CD14-positive monocyte (primary cell): Measurements from ENCODE around the gene TCF25. TPM values are rescaled to one million over a fixed set of nuclear protein-coding genes. Genes with fewer than 3 reads are reported as not detected.

Experiments used
- DNase-seq, 3 donors: peaks; one replicate each; pipeline ENCODE4 v3.0.0-alpha.2; 2011 to 2022
- H2AFZ ChIP-seq: 2 replicates; pipeline ENCODE4 v1.6.0; 2012; ENCODE audit warnings: mild to moderate bottlenecking, low read depth, low read length, inconsistent platforms; ENCODE audit not compliant: insufficient read depth, poor library complexity, severe bottlenecking
- H3K27ac ChIP-seq, 2 donors: 1 replicate in 1 of 2; 2 replicates in 1 of 2; pipeline ENCODE4 v1.5.1; 2012 to 2013; ENCODE audit warnings: low read length in 2 of 2, control low read depth in 1 of 2, inconsistent platforms in 1 of 2, low read depth in 1 of 2, mild to moderate bottlenecking in 1 of 2
- H3K27me3 ChIP-seq, 2 donors: one replicate each; pipeline versions ENCODE4 v1.6.0 to v1.6.1; 2011 to 2013; ENCODE audit warnings: low read length in 2 of 2; ENCODE audit not compliant: control insufficient read depth in 2 of 2, insufficient read depth in 2 of 2
- H3K36me3 ChIP-seq, 2 donors: replicated peaks in 1 of 2; 1 replicate in 1 of 2; 2 replicates in 1 of 2; pipeline versions ENCODE4 v1.5.1 to v1.6.1; 2012 to 2013; ENCODE audit warnings: low read length in 2 of 2, control low read depth in 1 of 2, inconsistent platforms in 1 of 2, mild to moderate bottlenecking in 1 of 2; ENCODE audit not compliant: insufficient read depth in 2 of 2, control insufficient read depth in 1 of 2
- H3K4me1 ChIP-seq, 2 donors: 1 replicate in 1 of 2; 2 replicates in 1 of 2; pipeline versions ENCODE4 v1.5.1 to v1.6.1; 2012 to 2013; ENCODE audit warnings: low read length in 2 of 2, control low read depth in 1 of 2, inconsistent platforms in 1 of 2, mild to moderate bottlenecking in 1 of 2, moderate library complexity in 1 of 2; ENCODE audit not compliant: insufficient read depth in 2 of 2, control insufficient read depth in 1 of 2
- H3K4me2 ChIP-seq: replicated peaks from 2 replicates; pipeline ENCODE3; 2012; ENCODE audit warnings: low read length, moderate library complexity, mild to moderate bottlenecking; ENCODE audit not compliant: poor library complexity, severe bottlenecking; ENCODE audit errors: extremely low read depth
- H3K4me3 ChIP-seq, 3 experiments: fragments of 200-600 bp in 1 of 3; sonication (generic) in 1 of 3; replicated peaks in 1 of 3; 1 replicate in 2 of 3; 2 replicates in 1 of 3; pipeline ENCODE4 v1.5.1; 2011 to 2013; ENCODE audit warnings: low read length in 3 of 3, mild to moderate bottlenecking in 3 of 3, control low read depth in 2 of 3, low read depth in 2 of 3, inconsistent platforms in 1 of 3, moderate library complexity in 1 of 3
- H3K79me2 ChIP-seq: 2 replicates; pipeline ENCODE4 v1.6.0; 2012; ENCODE audit warnings: mild to moderate bottlenecking, control low read depth, inconsistent platforms, low read length, moderate library complexity; ENCODE audit not compliant: insufficient read depth
- H3K9ac ChIP-seq: 2 replicates; pipeline ENCODE4 v1.6.0; 2017; ENCODE audit warnings: low read length, mild to moderate bottlenecking; ENCODE audit not compliant: insufficient read depth, poor library complexity, severe bottlenecking
- H3K9me3 ChIP-seq, 2 donors: replicated peaks in 1 of 2; 1 replicate in 1 of 2; 2 replicates in 1 of 2; pipeline versions ENCODE4 v1.5.1 to v1.6.1; 2012 to 2013; ENCODE audit warnings: low read length in 2 of 2, control low read depth in 1 of 2; ENCODE audit not compliant: control insufficient read depth in 1 of 2, insufficient read depth in 1 of 2
- H4K20me1 ChIP-seq: 2 replicates; pipeline ENCODE4 v1.6.0; 2012; ENCODE audit warnings: mild to moderate bottlenecking, low read length, control low read depth, moderate library complexity; ENCODE audit not compliant: insufficient read depth
- H3K27ac Mint-ChIP-seq, 7 donors: one replicate each; pipeline ENCODE4 v1.8.0; 2020; ENCODE audit warnings: mild to moderate bottlenecking in 7 of 7, mixed read lengths in 7 of 7, moderate library complexity in 6 of 7, inconsistent platforms in 2 of 7
- H3K27me3 Mint-ChIP-seq, 3 donors: one replicate each; pipeline ENCODE4 v1.8.0; 2021 to 2022; ENCODE audit warnings: low read depth in 3 of 3, mild to moderate bottlenecking in 3 of 3, mixed read lengths in 3 of 3, moderate library complexity in 3 of 3, inconsistent platforms in 1 of 3
- H3K36me3 Mint-ChIP-seq, 2 donors: one replicate each; pipeline ENCODE4 v1.8.0; 2020; ENCODE audit warnings: mixed read lengths in 2 of 2, inconsistent platforms in 1 of 2, mild to moderate bottlenecking in 1 of 2
- H3K4me1 Mint-ChIP-seq: one replicate; pipeline ENCODE4 v1.8.0; 2020; ENCODE audit warnings: mild to moderate bottlenecking, mixed read lengths
- H3K4me3 Mint-ChIP-seq, 2 donors: one replicate each; pipeline ENCODE4 v1.8.0; 2020; ENCODE audit warnings: mild to moderate bottlenecking in 2 of 2, mixed read lengths in 2 of 2, moderate library complexity in 1 of 2
- H3K9me3 Mint-ChIP-seq, 7 donors: one replicate each; pipeline ENCODE4 v1.8.0; 2020 to 2022; ENCODE audit warnings: mixed read lengths in 7 of 7, mild to moderate bottlenecking in 6 of 7, moderate library complexity in 6 of 7, inconsistent platforms in 2 of 7
- WGBS: methylation state at CpG from one replicate; pipeline ENCODE4 v1.1.5; 2013; ENCODE audit warnings: missing lambda C conversion rate; ENCODE audit not compliant: insufficient coverage; 5-methylcytosine and 5-hydroxymethylcytosine counted together
- intact Hi-C, 2 donors: fragments of 100-400 bp; cut with micrococcal nuclease; formaldehyde crosslinking; loops; one replicate each; pipeline versions ENCODE4 v1.15.0 to v1.15.1; 2023
- polyA plus RNA-seq, 3 donors: library from polyadenylated mRNA; depleted of rRNA in 1 of 3; unstranded in 2 of 3; stranded (reverse) in 1 of 3; fragments of 300-500 nt in 2 of 3; fragments of >200 nt in 1 of 3; fragmentation: Illumina TruSeq in 2 of 3; gene quantifications; 1 replicate in 2 of 3; 2 replicates in 1 of 3; pipeline ENCODE4 v1.2.3, GENCODE V29; 2012 to 2021
- TF ChIP-seq, protein P1 (sequence below): fragments of 200-600 bp; IDR thresholded peaks from one replicate; pipeline ENCODE4 v1.8.0; 2022; ENCODE audit warnings: antibody characterized with exemption, mild to moderate bottlenecking

The TCF25 gene
- polyA plus RNA-seq, 3 donors = 98.0 to 231 (median 114) TPM

- Histone ChIP-seq H3K27me3 (no peaks in the 10 kb centered on the region), H3K4me2 (no peak overlapping the region), H3K4me1 (peaks cover 24 to 29% of the 10 kb centered on the region in 2 donors), H3K27ac (no peak overlapping the region), H3K36me3 (no peaks in the 10 kb centered on the region), H3K4me3 (no peak overlapping the region), H4K20me1 (no peaks in the 10 kb centered on the region), H3K9ac (no peak overlapping the region), H2AFZ (no peak overlapping the region), H3K79me2 (no peaks in the 10 kb centered on the region), H3K9me3 (no peaks in the 10 kb centered on the region)
- Mint-ChIP-seq H3K4me3 (no peak overlapping the region), H3K36me3 (no peaks in the 10 kb centered on the region), H3K4me1 (peaks cover 24% of the 10 kb centered on the region), H3K27ac (no peak overlapping the region), H3K27me3 (peaks cover 6 to 17% (median 13%) of the 10 kb centered on the region in 3 donors), H3K9me3 (peaks cover 0 to 5% (median 0%) of the 10 kb centered on the region in 7 donors)
- TF ChIP-seq, protein P1, sequence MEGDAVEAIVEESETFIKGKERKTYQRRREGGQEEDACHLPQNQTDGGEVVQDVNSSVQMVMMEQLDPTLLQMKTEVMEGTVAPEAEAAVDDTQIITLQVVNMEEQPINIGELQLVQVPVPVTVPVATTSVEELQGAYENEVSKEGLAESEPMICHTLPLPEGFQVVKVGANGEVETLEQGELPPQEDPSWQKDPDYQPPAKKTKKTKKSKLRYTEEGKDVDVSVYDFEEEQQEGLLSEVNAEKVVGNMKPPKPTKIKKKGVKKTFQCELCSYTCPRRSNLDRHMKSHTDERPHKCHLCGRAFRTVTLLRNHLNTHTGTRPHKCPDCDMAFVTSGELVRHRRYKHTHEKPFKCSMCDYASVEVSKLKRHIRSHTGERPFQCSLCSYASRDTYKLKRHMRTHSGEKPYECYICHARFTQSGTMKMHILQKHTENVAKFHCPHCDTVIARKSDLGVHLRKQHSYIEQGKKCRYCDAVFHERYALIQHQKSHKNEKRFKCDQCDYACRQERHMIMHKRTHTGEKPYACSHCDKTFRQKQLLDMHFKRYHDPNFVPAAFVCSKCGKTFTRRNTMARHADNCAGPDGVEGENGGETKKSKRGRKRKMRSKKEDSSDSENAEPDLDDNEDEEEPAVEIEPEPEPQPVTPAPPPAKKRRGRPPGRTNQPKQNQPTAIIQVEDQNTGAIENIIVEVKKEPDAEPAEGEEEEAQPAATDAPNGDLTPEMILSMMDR = no peak
- no peak for DNase-seq
- 91% methylated on average over 23 of the region's 25 CpGs for WGBS
- intact Hi-C loops = no loop called here
Observed at GRCh38 chr16:89858973-89859614, 14.3 kb upstream of the TCF25 start.

GRCh38 chr16:89859615-89860007 lies 13.8 kb upstream of the TCF25 start:
- TF ChIP-seq, protein P1 = no peak
- H3K9me3 Mint-ChIP-seq = peaks cover 0 to 5% (median 0%) of the 10 kb centered on the region in 7 donors
- H3K4me1 ChIP-seq = peaks cover 29 to 34% of the 10 kb centered on the region in 2 donors
- no peaks in the 10 kb centered on the region for H3K36me3 ChIP-seq
- WGBS = 93% methylated on average over 13 of the region's 16 CpGs
- peaks cover 29% of the 10 kb centered on the region for H3K4me1 Mint-ChIP-seq
- H3K4me3 ChIP-seq = no peak overlapping the region
- no peaks in the 10 kb centered on the region for H3K36me3 Mint-ChIP-seq
- no peaks in the 10 kb centered on the region for H4K20me1 ChIP-seq
- no peak overlapping the region for H3K4me3 Mint-ChIP-seq
- H2AFZ ChIP-seq = no peak overlapping the region
- H3K9ac ChIP-seq = no peak overlapping the region
- H3K4me2 ChIP-seq = no peak overlapping the region
- H3K27me3 Mint-ChIP-seq = peaks cover 6 to 15% (median 12%) of the 10 kb centered on the region in 3 donors
- H3K9me3 ChIP-seq = no peaks in the 10 kb centered on the region
- no peak overlapping the region for H3K27ac ChIP-seq
- H3K27ac Mint-ChIP-seq = no peak overlapping the region
- DNase-seq = no peak
- H3K79me2 ChIP-seq = no peaks in the 10 kb centered on the region
- intact Hi-C loops = loop anchor here (2.0 to 5.0 kb wide), 2 partner anchors 42 to 159 kb away; partner anchors contain the start of genes FANCA (in 1 of the 2) and SPATA2L (in 1 of the 2)
- H3K27me3 ChIP-seq = no peaks in the 10 kb centered on the region
